Thoracic aorta (tissue), 2 donors: Measurements from ENCODE around the gene PALMD. TPM values are rescaled to one million over a fixed set of nuclear protein-coding genes. Genes with fewer than 3 reads are reported as not detected.

ENCODE experiments used
- ATAC-seq: fragments of 150-250 bp; one replicate; pipeline ENCODE4 v1.8.0; 2017; ENCODE audit warnings: low read depth; ENCODE audit not compliant: insufficient number of reproducible peaks, low FRiP score
- DNase-seq: peaks from one replicate; pipeline ENCODE4 v3.0.0-alpha.2; 2020; ENCODE audit warnings: low spot score
- H3K27ac ChIP-seq, 2 donors: fragments of 200-600 bp; sonication (generic); 1 replicate in 1 of 2; 2 replicates in 1 of 2; pipeline ENCODE4 v1.5.1; 2016; ENCODE audit warnings: mild to moderate bottlenecking in 2 of 2, moderate library complexity in 2 of 2
- H3K27me3 ChIP-seq: fragments of 200-600 bp; sonication (generic); replicated peaks from 2 replicates; pipeline ENCODE4 v1.6.0; 2016; ENCODE audit warnings: mild to moderate bottlenecking; ENCODE audit not compliant: insufficient read depth
- H3K36me3 ChIP-seq: fragments of 200-600 bp; sonication (generic); one replicate; pipeline ENCODE4 v1.5.1; 2016
- H3K4me1 ChIP-seq, 2 donors: fragments of 200-600 bp; sonication (generic); 1 replicate in 1 of 2; 2 replicates in 1 of 2; pipeline versions ENCODE4 v1.5.1 to v1.6.0; 2016; ENCODE audit warnings: low read depth in 2 of 2, mild to moderate bottlenecking in 1 of 2; ENCODE audit not compliant: control insufficient read depth in 1 of 2
- H3K4me3 ChIP-seq: fragments of 200-600 bp; sonication (generic); 2 replicates; pipeline ENCODE4 v1.5.1; 2016; ENCODE audit warnings: mild to moderate bottlenecking
- H3K9me3 ChIP-seq: fragments of 200-600 bp; sonication (generic); 2 replicates; pipeline ENCODE4 v1.5.1; 2016
- total RNA-seq, 2 donors: library from RNA; depleted of rRNA; stranded (reverse); fragments of >200 nt; gene quantifications; one replicate each; pipeline versions ENCODE4 v1.1.0 to v1.2.3, GENCODE V29; 2016
- TF ChIP-seq, protein P1 (sequence below): fragments of 200-600 bp; sonication (generic); IDR thresholded peaks from one replicate; pipeline ENCODE4 v1.5.1; 2019; ENCODE audit warnings: antibody characterized with exemption

Gene PALMD
- total RNA-seq, 2 donors from 2014 or later = 23.3 to 24.1 TPM

- H3K4me1 ChIP-seq = no peaks in the 10 kb centered on the region
- TF ChIP-seq, protein P1, sequence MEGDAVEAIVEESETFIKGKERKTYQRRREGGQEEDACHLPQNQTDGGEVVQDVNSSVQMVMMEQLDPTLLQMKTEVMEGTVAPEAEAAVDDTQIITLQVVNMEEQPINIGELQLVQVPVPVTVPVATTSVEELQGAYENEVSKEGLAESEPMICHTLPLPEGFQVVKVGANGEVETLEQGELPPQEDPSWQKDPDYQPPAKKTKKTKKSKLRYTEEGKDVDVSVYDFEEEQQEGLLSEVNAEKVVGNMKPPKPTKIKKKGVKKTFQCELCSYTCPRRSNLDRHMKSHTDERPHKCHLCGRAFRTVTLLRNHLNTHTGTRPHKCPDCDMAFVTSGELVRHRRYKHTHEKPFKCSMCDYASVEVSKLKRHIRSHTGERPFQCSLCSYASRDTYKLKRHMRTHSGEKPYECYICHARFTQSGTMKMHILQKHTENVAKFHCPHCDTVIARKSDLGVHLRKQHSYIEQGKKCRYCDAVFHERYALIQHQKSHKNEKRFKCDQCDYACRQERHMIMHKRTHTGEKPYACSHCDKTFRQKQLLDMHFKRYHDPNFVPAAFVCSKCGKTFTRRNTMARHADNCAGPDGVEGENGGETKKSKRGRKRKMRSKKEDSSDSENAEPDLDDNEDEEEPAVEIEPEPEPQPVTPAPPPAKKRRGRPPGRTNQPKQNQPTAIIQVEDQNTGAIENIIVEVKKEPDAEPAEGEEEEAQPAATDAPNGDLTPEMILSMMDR = no peak
Measured at GRCh38 chr1:99735852-99736251, 89.9 kb downstream of the PALMD start.

GRCh38 chr1:99737016-99737415 lies 91.1 kb downstream of the PALMD start:
- Histone ChIP-seq H3K4me3 (no peak overlapping the region), H3K9me3 (no peaks in the 10 kb centered on the region), H3K27ac (no peak overlapping the region), H3K4me1 (no peaks in the 10 kb centered on the region), H3K36me3 (peaks cover 4% of the 10 kb centered on the region), H3K27me3 (no peaks in the 10 kb centered on the region)
- ATAC-seq (no peak), DNase-seq (no peak)
- TF ChIP-seq, protein P1 = no peak

More at GRCh38 chr1:99735852-99736251, 89.9 kb downstream of the PALMD start:
- Histone ChIP-seq H3K27ac (no peak overlapping the region), H3K9me3 (no peaks in the 10 kb centered on the region), H3K36me3 (peaks cover 3% of the 10 kb centered on the region), H3K4me3 (no peak overlapping the region), H3K27me3 (no peaks in the 10 kb centered on the region)
- DNase-seq (no peak), ATAC-seq (no peak)

DNA sequence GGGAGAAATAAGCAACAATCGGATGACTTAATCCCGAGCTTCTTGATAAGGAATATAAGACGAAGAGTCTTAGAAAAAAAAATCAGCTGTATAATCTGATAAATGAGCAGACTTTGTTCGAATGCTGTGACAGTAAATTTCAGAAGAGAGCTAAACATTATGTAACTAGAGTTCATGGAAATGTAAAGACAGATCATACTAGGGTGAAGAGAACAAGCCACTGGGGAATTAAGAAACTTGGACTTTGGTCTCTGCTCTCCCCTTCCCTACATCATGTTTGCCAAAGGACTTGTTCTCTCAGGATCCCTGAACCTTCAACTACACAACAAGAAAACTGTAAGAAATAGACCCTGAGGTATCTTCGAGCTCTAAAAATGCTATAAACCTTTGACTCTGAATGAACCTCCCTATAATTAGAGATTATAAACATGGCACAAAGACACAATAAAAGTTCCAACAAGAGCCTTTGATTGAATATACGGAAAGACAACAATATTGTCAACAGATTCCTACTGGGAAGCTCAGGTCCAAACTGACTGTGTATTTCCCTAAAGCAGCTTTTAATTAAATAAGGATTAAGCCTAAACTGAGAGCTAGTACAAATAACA lies 93.0 kb downstream of the PALMD start:
- no peak overlapping the region for H3K27ac ChIP-seq
- TF ChIP-seq, protein P1 = no peak
- ATAC-seq = no peak
- DNase-seq = no peak
- no peak overlapping the region for H3K4me3 ChIP-seq
- no peaks in the 10 kb centered on the region for H3K9me3 ChIP-seq
- H3K36me3 ChIP-seq = peaks cover 8% of the 10 kb centered on the region
- no peaks in the 10 kb centered on the region for H3K27me3 ChIP-seq
- H3K4me1 ChIP-seq = no peaks in the 10 kb centered on the region

GRCh38 chr1:99740141-99740540 lies 94.2 kb downstream of the PALMD start:
- TF ChIP-seq, protein P1 = no peak
- H3K36me3 ChIP-seq = peaks cover 8% of the 10 kb centered on the region
- no peak for DNase-seq
- H3K27ac ChIP-seq = no peak overlapping the region
- no peak overlapping the region for H3K4me3 ChIP-seq
- ATAC-seq = no peak
- no peaks in the 10 kb centered on the region for H3K9me3 ChIP-seq
- no peaks in the 10 kb centered on the region for H3K4me1 ChIP-seq
- no peaks in the 10 kb centered on the region for H3K27me3 ChIP-seq

Other genes starting within 250 kb of the PALMD start
- gene FRRS1, start 120.5 kb downstream of the PALMD start, total RNA-seq = 1 to 10 TPM; 6.1 to 7.6 TPM
- 10 to 100 TPM; 21.3 to 36.2 TPM for gene AGL, start 204.2 kb downstream of the PALMD start, total RNA-seq